Stimulated activated CD4-positive, alpha-beta T cell treated with anti-CD3 and anti-CD28 coated beads, Interleukin-15, amount 100 ng/mL, for 48 hours (primary cell): ENCODE measurements around the gene TMC7.

Experiments used
- DNase-seq, 2 donors: peaks; one replicate each; pipeline ENCODE4 v3.0.0-alpha.2; 2020; ENCODE audit warnings: low read depth in 2 of 2

Gene TMC7

GRCh38 chr16:19089410-19089955, 105.7 kb downstream of the TMC7 start:
- DNase-seq = no peak

GRCh38 chr16:19090916-19091315, 107.2 kb downstream of the TMC7 start:
- DNase-seq = no peak

- DNase-seq = no peak
Observed at GRCh38 chr16:19092653-19093410, 109.1 kb downstream of the TMC7 start.

- DNase-seq = no peak
Observed at GRCh38 chr16:19093631-19094541, 110.2 kb downstream of the TMC7 start.

- DNase-seq = no peak
Observed at GRCh38 chr16:19094542-19095365, 111.0 kb downstream of the TMC7 start.

- DNase-seq = no peak
Observed at GRCh38 chr16:19095654-19096053, 111.9 kb downstream of the TMC7 start.

GRCh38 chr16:19098173-19098572, 114.4 kb downstream of the TMC7 start:
- DNase-seq = no peak

GRCh38 chr16:19102187-19102872, 118.6 kb downstream of the TMC7 start:
- no peak for DNase-seq

GRCh38 chr16:19104607-19105006, 120.9 kb downstream of the TMC7 start:
- no peak for DNase-seq

- no peak for DNase-seq
Observed at GRCh38 chr16:19105131-19105530, 121.4 kb downstream of the TMC7 start.

- no peak for DNase-seq
Observed at GRCh38 chr16:19105891-19106624, 122.3 kb downstream of the TMC7 start.

GRCh38 chr16:19106625-19107020, 122.9 kb downstream of the TMC7 start:
- DNase-seq = no peak

GRCh38 chr16:19108409-19109287, 124.9 kb downstream of the TMC7 start:
- DNase-seq = no peak

GRCh38 chr16:19109288-19109664, 125.5 kb downstream of the TMC7 start:
- no peak for DNase-seq

GRCh38 chr16:19110537-19111360, 127.0 kb downstream of the TMC7 start:
- no peak for DNase-seq

- DNase-seq = no peak
Observed at GRCh38 chr16:19112099-19112407, 128.3 kb downstream of the TMC7 start.
